DOHH2 (cell line): ENCODE measurements around the gene RBM18.

Experiments used
- CTCF ChIP-seq: fragments of 200-600 bp; sonication (generic); IDR thresholded peaks from one replicate; pipeline ENCODE4 v1.5.1; 2014; ENCODE audit warnings: antibody characterized with exemption, mild to moderate bottlenecking, low read depth, low read length; ENCODE audit not compliant: poor library complexity, severe bottlenecking
- EZH2phosphoT487 ChIP-seq: fragments of 200-600 bp; sonication (generic); IDR thresholded peaks from 2 replicates; pipeline ENCODE4 v1.6.1; 2017; ENCODE audit warnings: borderline replicate concordance, mild to moderate bottlenecking, antibody characterized with exemption, low read length, moderate library complexity, mixed read lengths

- TF ChIP-seq CTCF (no peak), EZH2phosphoT487 (no peak)
Measured at GRCh38 chr9:122188369-122188768, 76.3 kb downstream of the RBM18 start.
